PC-9 (cell line): ENCODE data around the gene MRO.

Experiments
- EZH2 ChIP-seq: fragments of 200-600 bp; sonication (generic); IDR thresholded peaks from 2 replicates; pipeline ENCODE4 v1.8.0; 2017; ENCODE audit warnings: antibody characterized with exemption, low read depth
- TF ChIP-seq, protein P1 (sequence below): fragments of 200-600 bp; sonication (generic); conservative IDR thresholded peaks from 2 replicates; pipeline ENCODE4 v1.6.1; 2017; ENCODE audit warnings: mixed run types, antibody characterized with exemption, mild to moderate bottlenecking, moderate library complexity

DNA sequence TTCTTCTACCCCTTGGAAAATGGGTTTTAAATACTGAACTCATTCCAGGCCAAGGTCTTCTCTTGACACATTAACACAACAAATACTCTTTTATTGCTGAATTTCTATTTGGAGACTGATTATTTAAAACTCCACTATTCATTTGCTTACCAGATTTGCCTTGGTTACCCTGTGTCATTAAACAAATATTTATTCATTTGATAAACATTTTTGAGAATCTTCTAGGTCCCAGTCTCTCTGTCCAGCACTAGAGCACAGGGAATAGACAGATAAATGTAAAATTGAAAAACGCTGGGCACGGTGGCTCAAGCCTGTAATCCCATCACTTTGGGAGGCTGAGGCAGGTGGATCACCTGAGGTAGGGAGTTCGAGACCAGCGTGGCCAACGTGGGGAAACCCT lies 9.8 kb upstream of the MRO start:
- no peak for TF ChIP-seq EZH2
- TF ChIP-seq, protein P1, sequence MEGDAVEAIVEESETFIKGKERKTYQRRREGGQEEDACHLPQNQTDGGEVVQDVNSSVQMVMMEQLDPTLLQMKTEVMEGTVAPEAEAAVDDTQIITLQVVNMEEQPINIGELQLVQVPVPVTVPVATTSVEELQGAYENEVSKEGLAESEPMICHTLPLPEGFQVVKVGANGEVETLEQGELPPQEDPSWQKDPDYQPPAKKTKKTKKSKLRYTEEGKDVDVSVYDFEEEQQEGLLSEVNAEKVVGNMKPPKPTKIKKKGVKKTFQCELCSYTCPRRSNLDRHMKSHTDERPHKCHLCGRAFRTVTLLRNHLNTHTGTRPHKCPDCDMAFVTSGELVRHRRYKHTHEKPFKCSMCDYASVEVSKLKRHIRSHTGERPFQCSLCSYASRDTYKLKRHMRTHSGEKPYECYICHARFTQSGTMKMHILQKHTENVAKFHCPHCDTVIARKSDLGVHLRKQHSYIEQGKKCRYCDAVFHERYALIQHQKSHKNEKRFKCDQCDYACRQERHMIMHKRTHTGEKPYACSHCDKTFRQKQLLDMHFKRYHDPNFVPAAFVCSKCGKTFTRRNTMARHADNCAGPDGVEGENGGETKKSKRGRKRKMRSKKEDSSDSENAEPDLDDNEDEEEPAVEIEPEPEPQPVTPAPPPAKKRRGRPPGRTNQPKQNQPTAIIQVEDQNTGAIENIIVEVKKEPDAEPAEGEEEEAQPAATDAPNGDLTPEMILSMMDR: no peak
